ENCODE results near the gene BTN3A1. TPM values are rescaled to one million over a fixed set of nuclear protein-coding genes. Genes with fewer than 3 reads are reported as not detected.

BTN3A1 gene
- total RNA-seq, 4 donors from 2014 or later: 14.4 to 24.6 (median 17.7) TPM

- no peak for ATAC-seq (ENCODE audit: low FRiP score)
- TF ChIP-seq, protein P1, sequence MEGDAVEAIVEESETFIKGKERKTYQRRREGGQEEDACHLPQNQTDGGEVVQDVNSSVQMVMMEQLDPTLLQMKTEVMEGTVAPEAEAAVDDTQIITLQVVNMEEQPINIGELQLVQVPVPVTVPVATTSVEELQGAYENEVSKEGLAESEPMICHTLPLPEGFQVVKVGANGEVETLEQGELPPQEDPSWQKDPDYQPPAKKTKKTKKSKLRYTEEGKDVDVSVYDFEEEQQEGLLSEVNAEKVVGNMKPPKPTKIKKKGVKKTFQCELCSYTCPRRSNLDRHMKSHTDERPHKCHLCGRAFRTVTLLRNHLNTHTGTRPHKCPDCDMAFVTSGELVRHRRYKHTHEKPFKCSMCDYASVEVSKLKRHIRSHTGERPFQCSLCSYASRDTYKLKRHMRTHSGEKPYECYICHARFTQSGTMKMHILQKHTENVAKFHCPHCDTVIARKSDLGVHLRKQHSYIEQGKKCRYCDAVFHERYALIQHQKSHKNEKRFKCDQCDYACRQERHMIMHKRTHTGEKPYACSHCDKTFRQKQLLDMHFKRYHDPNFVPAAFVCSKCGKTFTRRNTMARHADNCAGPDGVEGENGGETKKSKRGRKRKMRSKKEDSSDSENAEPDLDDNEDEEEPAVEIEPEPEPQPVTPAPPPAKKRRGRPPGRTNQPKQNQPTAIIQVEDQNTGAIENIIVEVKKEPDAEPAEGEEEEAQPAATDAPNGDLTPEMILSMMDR (IDR thresholded peaks at IDR 0.05): no peak
- no peak for DNase-seq (ENCODE audit: low spot score)
Measured at GRCh38 chr6:26360451-26361416, 41.3 kb upstream of the BTN3A1 start.

- no peak for ATAC-seq (ENCODE audit: low FRiP score)
- TF ChIP-seq, protein P1 (IDR thresholded peaks at IDR 0.05): no peak
- no peak for DNase-seq (ENCODE audit: low spot score)
Measured at GRCh38 chr6:26361544-26361943, 40.5 kb upstream of the BTN3A1 start.

DNA sequence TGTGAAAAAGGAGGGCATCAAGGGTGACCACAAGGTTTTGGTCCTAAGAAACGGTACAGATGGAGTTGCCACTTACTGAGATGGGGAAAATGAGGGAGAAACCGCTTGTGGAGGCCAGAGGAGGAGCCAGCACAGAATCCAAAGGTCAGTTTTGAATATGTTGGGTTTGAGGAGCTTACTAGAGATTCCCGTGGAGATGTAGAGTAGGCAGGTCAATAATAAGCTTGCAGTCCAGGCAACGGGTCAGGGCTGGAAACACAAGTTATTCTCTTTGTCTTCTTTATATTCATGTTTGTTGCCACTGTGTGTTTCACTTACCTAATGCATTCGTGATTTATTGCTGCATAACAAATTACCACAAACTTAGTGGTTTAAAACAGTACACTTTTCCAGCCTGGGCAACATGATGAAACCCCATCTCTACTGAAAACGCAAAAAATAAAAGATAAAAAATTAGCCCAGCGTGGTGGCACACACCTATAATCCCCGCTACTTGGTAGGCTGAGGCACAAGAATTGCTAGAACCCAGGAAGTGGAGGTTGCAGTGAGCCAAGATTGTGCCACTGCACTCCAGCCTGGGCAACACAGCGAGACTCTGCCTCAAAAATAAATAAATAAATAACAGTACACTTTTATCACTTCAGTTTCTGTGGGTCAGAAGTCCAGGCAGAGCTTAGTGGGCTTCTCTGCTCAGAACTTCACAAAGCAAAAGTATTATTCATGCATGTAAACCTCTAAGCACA is 39.8 kb upstream of the BTN3A1 start:
- TF ChIP-seq, protein P1 (IDR thresholded peaks at IDR 0.05): no peak
- ATAC-seq (ENCODE audit: low FRiP score): no peak
- DNase-seq (ENCODE audit: low spot score): no peak

DNA sequence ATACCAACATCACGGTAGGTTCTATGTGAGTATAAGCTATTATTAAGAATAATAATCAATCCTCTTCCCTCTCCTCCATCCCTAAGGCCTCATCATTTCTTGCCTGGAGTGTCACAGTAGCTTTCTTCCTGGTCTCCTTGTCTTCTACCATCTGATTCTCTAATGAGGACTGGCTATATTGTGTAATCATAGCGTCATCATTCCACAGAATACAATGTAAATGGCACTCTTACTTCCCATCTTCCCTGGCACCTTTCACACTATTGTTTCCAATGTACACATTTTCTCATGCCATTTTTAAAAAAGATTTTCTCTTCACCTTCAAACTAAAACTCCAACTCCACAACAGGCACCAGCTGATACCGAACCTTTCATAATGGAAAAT is 39.2 kb upstream of the BTN3A1 start:
- TF ChIP-seq, protein P1 (IDR thresholded peaks at IDR 0.05): no peak
- DNase-seq (ENCODE audit: low spot score): no peak
- no peak for ATAC-seq (ENCODE audit: low FRiP score)

- DNase-seq (ENCODE audit: low spot score) (no peak), ATAC-seq (ENCODE audit: low FRiP score) (no peak)
- TF ChIP-seq, protein P1 (IDR thresholded peaks at IDR 0.05): no peak
Measured at GRCh38 chr6:26363882-26364701, 38.0 kb upstream of the BTN3A1 start.

- ATAC-seq (ENCODE audit: low FRiP score) (no peak), DNase-seq (ENCODE audit: low spot score) (no peak)
- TF ChIP-seq, protein P1 (IDR thresholded peaks at IDR 0.05): no peak
Measured at GRCh38 chr6:26365633-26365995, 36.5 kb upstream of the BTN3A1 start.
